T-helper 2 cell treated with Interferon-gamma antibody and Interleukin-4, amounts not matched to agents 100 ng/mL and 5 ng/mL, for 36 hours (primary cell): ENCODE results near the gene SCN7A. TPM values are rescaled to one million over a fixed set of nuclear protein-coding genes. Genes with fewer than 3 reads are reported as not detected.
"Not testable (repeated sequence)": the region's sequence is repeated elsewhere in the genome, so short reads cannot be mapped to it uniquely, and the experiment has no call there.

Experiments used
- intact Hi-C: fragments of 100-400 bp; cut with micrococcal nuclease; formaldehyde crosslinking; loops from one replicate; pipeline ENCODE4 v1.15.1; 2023
- total RNA-seq: library from RNA; stranded (reverse); gene quantifications from 2 replicates; pipeline ENCODE4 v1.2.3, GENCODE V29; 2022

The SCN7A gene
- total RNA-seq, 1 donor from 2014 or later, result not detected

- intact Hi-C loops, result not testable (repeated sequence)
Observed at GRCh38 chr2:166455823-166456222, 38.2 kb downstream of the SCN7A start.

- intact Hi-C loops, result no loop called here
Observed at GRCh38 chr2:166454006-166454595, 39.9 kb downstream of the SCN7A start.

GRCh38 chr2:166451468-166451867 is 42.6 kb downstream of the SCN7A start:
- intact Hi-C loops, result no loop called here

- intact Hi-C loops, result no loop called here
Observed at GRCh38 chr2:166449439-166449838, 44.6 kb downstream of the SCN7A start.

- intact Hi-C loops, result no loop called here
Observed at GRCh38 chr2:166448106-166448505, 45.9 kb downstream of the SCN7A start.

GRCh38 chr2:166444306-166444705 is 49.7 kb downstream of the SCN7A start:
- intact Hi-C loops, result no loop called here

- intact Hi-C loops, result no loop called here
Observed at GRCh38 chr2:166440313-166440712, 53.7 kb downstream of the SCN7A start.

- intact Hi-C loops, result no loop called here
Observed at GRCh38 chr2:166439078-166439477, 55.0 kb downstream of the SCN7A start.

GRCh38 chr2:166436976-166437375 is 57.1 kb downstream of the SCN7A start:
- intact Hi-C loops, result no loop called here

- intact Hi-C loops, result no loop called here
Observed at GRCh38 chr2:166436189-166436588, 57.9 kb downstream of the SCN7A start.

GRCh38 chr2:166434491-166434890 is 59.6 kb downstream of the SCN7A start:
- intact Hi-C loops, result no loop called here

- intact Hi-C loops, result no loop called here
Observed at GRCh38 chr2:166433457-166433856, 60.6 kb downstream of the SCN7A start.

GRCh38 chr2:166432331-166432730 is 61.7 kb downstream of the SCN7A start:
- intact Hi-C loops, result no loop called here

GRCh38 chr2:166424841-166425240 is 69.2 kb downstream of the SCN7A start:
- intact Hi-C loops, result no loop called here

GRCh38 chr2:166419616-166419934 is 74.5 kb downstream of the SCN7A start:
- intact Hi-C loops, result no loop called here

- intact Hi-C loops, result no loop called here
Observed at GRCh38 chr2:166418853-166419615, 75.0 kb downstream of the SCN7A start.

- intact Hi-C loops, result no loop called here
Observed at GRCh38 chr2:166417669-166418068, 76.4 kb downstream of the SCN7A start.

GRCh38 chr2:166413255-166413654 is 80.8 kb downstream of the SCN7A start:
- intact Hi-C loops, result no loop called here

- intact Hi-C loops, result no loop called here
Observed at GRCh38 chr2:166411473-166412230, 82.4 kb downstream of the SCN7A start.

GRCh38 chr2:166410828-166411472 is 83.1 kb downstream of the SCN7A start:
- intact Hi-C loops, result no loop called here

GRCh38 chr2:166407746-166408145 is 86.3 kb downstream of the SCN7A start:
- intact Hi-C loops, result not testable (repeated sequence)

GRCh38 chr2:166406374-166406773 is 87.7 kb downstream of the SCN7A start:
- intact Hi-C loops, result no loop called here
